C1 segment of cervical spinal cord (tissue), 14 donors: ENCODE measurements around the gene BMP3.

Experiments
- DNase-seq, 14 donors: peaks; one replicate each; lab custom pipeline; 2025; lab: John Stamatoyannopoulos, UW

The BMP3 gene

DNA sequence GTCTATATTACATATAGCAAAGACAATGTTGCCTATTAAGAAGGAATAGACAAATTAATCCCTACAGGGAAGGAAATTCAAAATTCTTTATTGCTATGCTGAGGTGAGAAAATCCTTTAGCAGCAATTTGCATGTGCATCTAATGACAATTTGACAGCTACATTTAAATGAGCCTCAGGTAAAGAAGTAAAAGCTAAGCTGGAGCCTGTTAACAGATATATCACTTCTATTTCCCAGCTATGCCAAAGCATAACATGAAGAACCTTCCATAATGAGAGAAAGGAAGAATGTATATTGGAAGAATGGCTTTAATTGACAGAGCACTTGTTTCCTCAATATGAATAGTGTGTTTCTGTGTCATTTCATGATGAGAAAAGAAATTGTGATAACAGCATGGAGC is 71.6 kb downstream of the BMP3 start:
- no peak for DNase-seq

DNA sequence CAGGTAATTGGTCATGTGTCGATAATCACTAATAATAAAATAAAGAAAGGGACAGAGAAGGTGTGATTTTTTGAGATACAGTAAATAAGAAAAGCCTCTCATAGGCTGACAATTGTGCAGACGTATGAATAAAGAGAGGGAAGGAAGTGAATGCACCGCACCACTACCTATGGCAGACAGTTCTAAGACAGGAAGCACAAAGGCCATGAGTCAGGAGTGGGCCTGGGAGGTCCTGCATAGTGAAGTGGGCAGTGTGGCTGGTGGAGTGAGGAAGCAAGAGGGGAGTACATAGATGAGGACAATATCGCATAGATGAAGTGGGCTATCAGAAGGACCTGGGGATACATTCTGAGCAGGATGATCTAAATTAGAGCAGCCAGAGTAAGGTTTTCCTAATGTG is 75.6 kb downstream of the BMP3 start:
- DNase-seq, result no peak
